Skeletal muscle satellite cell (primary cell): ENCODE measurements around the gene HOXB13.

ENCODE experiments used
- H3K27me3 ChIP-seq: 2 replicates; pipeline ENCODE4 v1.7.0; 2013; ENCODE audit warnings: low read length; ENCODE audit not compliant: control insufficient read depth, insufficient read depth
- H3K36me3 ChIP-seq: 2 replicates; pipeline ENCODE4 v1.7.0; 2013; ENCODE audit warnings: mild to moderate bottlenecking, control low read depth, low read length; ENCODE audit not compliant: insufficient read depth
- H3K4me1 ChIP-seq: 2 replicates; pipeline ENCODE4 v1.7.0; 2013; ENCODE audit warnings: low read length; ENCODE audit not compliant: control insufficient read depth, insufficient read depth
- H3K4me2 ChIP-seq: 2 replicates; pipeline ENCODE4 v1.7.0; 2013; ENCODE audit warnings: mild to moderate bottlenecking, low read length
- H3K4me3 ChIP-seq: 2 replicates; pipeline ENCODE4 v1.7.0; 2013; ENCODE audit warnings: low read length
- H3K9ac ChIP-seq: 2 replicates; pipeline ENCODE4 v1.7.0; 2013; ENCODE audit warnings: mild to moderate bottlenecking, low read depth, low read length, moderate library complexity
- H3K9me3 ChIP-seq: replicated peaks from 2 replicates; pipeline ENCODE4 v1.7.0; 2013; ENCODE audit warnings: mild to moderate bottlenecking, control low read depth, low read length

Gene HOXB13

DNA sequence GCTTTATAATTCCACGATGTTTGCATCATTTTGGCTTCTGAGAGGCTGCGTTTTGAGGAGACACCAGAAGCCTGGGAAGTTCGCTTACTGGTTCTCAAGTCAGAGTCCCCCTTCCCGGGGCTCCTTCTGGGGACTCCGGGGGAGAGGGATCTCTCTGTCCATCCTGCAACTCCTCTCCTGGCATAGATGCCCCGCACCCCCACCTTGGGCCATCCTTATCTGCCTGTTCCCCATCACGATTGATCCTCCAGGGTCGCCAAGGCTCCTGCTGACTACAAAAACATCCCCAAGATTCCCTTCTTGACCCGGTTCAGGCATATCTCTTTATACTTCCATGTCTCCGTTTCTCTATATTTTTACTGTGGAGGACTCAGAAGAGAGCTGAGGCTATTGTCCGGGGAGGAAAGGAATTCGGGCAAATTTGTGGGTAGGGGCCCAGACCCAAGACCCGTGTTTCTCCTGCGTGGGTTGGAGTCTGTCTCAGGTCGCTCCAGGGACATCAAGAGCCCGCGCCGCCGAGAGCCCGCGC is 18.4 kb upstream of the HOXB13 start:
- Histone ChIP-seq H3K4me3 (no peak overlapping the region), H3K36me3 (no peaks in the 10 kb centered on the region), H3K4me2 (no peak overlapping the region), H3K27me3 (peaks cover 97% of the 10 kb centered on the region), H3K4me1 (no peaks in the 10 kb centered on the region), H3K9ac (no peak overlapping the region), H3K9me3 (no peaks in the 10 kb centered on the region)

DNA sequence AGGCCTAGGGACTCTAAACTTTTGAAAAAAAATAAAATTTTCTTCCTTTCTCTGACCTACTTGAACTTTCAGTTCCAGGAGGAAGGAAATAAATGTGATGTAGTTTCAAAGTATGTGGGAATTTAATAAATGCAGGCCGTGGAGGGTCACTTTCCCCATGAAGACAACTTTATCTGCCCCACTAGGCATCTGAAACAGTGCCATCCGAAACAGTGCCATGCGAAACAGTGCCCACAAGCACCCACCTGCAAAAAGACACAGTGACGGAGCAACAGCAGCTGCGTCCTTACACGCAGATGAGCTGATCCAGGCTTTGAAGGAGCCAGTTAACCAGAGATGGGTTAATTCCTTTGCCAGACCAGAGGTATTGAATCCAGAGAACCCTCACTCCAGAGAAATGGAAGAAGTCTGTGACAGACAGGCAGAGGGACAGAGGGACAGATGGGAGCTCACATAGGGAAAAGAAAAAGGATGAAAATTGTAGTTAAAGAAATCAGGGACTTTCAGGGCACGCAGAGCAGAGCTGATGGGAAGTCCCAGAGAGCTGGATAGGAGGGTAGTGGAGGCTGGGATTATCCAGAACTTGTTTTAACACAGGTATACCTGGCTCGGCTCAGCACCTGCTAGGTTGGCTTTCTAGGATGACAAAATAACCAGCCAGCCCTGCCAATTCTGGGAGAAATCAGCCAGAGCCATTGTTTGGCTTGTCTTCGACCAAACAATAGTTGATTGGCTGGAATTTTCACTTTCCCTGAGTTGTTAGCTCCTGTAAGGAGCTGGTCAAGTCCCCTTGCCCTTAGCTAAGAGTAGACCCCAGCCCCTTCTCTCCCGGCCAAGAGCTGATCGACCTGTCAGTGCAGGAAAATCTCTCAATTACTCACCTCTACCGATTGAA is 17.1 kb upstream of the HOXB13 start:
- H3K4me3 ChIP-seq, result no peak overlapping the region
- no peaks in the 10 kb centered on the region for H3K9me3 ChIP-seq
- H3K4me1 ChIP-seq, result no peaks in the 10 kb centered on the region
- H3K27me3 ChIP-seq, result peaks cover 96% of the 10 kb centered on the region
- no peak overlapping the region for H3K9ac ChIP-seq
- no peak overlapping the region for H3K4me2 ChIP-seq
- no peaks in the 10 kb centered on the region for H3K36me3 ChIP-seq

DNA sequence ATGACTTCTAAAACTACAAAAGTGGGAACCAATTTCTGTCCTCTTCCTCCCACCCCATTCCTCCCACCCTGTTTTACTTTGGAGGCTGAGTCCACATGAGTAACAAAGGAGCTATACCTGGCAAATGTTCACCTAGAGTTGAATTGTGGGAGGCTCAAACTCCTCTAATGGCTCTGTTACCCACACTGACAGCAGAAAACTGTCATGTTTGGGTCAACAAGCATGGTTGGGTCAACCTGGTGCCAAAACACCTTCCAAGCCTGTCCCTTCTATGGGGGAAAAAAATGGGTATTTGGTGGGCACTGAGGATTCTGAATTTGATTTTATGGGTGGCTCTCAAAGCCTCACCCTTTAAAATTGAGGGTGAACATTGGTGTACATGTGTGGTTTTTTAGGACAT is 12.0 kb upstream of the HOXB13 start:
- peaks cover 94% of the 10 kb centered on the region for H3K27me3 ChIP-seq
- H3K4me1 ChIP-seq, result no peaks in the 10 kb centered on the region
- H3K9me3 ChIP-seq, result no peaks in the 10 kb centered on the region
- no peak overlapping the region for H3K4me3 ChIP-seq
- no peak overlapping the region for H3K9ac ChIP-seq
- no peak overlapping the region for H3K4me2 ChIP-seq
- H3K36me3 ChIP-seq, result no peaks in the 10 kb centered on the region

DNA sequence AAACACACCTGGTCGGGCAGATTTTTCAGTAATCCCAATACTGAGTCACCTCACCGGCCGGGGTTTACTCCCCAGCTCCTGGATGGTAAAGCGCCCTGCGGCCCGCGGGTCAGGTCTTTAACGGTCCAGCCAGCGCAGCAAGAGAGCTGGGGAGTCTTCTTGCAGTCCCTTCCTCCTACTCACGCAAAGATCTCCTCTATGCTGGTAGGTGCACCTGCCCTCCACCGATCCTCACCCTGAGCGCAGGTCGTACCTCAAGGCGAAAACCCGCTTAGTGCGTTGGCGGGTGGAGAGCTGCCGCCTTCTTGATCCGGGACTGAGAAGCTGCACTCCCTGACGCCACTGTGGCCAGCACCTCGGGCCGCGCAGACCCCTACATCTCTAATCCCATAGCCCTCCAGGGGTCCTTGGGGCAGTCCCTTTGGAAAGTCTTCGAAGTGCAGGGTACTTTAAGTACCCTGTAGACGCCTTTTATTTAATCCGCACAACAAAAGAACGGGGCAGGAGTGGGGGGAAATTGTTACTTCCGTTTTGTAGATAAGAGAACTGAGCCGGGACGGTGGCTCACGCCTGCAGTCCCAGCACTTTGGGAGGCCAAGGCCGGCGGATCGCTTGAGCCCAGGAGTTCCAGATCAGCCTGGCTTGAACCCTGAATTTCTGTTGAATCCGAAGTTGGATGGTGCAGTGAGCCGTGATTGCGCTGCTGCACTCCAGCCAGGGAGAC is 10.4 kb upstream of the HOXB13 start:
- H3K27me3 ChIP-seq, result peaks cover 95% of the 10 kb centered on the region

DNA sequence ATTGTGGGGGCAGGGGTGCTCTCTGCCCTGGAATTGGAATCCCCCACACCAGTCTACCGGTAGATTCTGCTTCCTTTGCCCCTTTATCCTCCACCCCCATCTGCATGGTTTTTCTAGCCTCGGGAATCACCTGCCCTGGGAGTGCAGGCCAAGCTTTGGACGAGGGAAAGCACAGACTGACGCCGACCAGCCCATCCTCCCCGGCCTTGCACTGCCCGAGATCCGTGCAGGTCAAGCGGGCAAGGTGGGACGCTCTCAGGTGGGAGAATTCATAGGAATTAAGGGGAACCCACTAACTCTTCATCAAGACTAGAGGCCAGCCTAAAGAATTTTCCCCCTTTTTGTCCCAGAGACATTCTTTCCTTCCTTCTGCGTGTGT is 9.9 kb upstream of the HOXB13 start:
- no peak overlapping the region for H3K4me3 ChIP-seq
- H3K27me3 ChIP-seq, result peaks cover 95% of the 10 kb centered on the region
- no peaks in the 10 kb centered on the region for H3K4me1 ChIP-seq
- no peak overlapping the region for H3K4me2 ChIP-seq
- no peaks in the 10 kb centered on the region for H3K9me3 ChIP-seq
- no peak overlapping the region for H3K9ac ChIP-seq
- H3K36me3 ChIP-seq, result no peaks in the 10 kb centered on the region

More for the DNA sequence above, 10.4 kb upstream of the HOXB13 start:
- Histone ChIP-seq H3K9ac (no peak overlapping the region), H3K4me3 (no peak overlapping the region), H3K36me3 (no peaks in the 10 kb centered on the region), H3K9me3 (no peaks in the 10 kb centered on the region), H3K4me2 (no peak overlapping the region), H3K4me1 (no peaks in the 10 kb centered on the region)

DNA sequence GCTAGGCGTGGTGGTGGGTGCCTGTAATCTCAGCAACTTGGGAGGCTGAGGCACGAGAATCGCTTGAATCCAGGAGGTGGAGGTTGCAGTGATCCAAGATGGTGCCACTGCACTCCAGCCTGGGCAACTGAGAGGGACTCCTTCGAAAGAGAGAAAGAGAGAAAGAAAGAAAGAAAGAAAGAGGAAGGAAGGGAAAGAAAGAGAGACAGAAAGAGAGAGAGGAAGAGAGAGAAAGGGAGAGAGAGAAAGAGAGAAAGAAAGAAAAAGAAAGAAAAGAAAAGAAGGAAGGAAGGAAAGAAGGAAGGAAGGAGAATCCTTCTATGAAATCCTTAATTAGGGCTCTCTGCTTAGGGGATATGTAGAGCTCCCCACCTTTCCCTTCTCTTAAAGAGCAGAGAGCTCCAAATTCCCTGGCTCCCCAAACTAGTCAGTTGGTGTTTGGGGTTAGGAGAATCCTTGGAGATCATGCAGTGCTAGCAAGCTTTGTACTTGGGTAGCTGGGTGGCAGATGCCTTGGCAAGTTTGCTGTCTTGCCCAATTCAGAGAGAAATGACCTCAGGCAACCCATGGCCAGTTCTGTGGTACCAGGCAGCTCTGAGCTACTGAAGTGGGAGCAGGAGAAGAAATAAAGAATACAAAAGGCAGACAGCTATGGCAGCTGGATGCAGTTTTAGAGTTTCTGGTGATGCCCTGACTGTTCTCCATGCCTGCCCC is 8.9 kb upstream of the HOXB13 start:
- Histone ChIP-seq H3K27me3 (peaks cover 96% of the 10 kb centered on the region), H3K4me1 (no peaks in the 10 kb centered on the region)

DNA sequence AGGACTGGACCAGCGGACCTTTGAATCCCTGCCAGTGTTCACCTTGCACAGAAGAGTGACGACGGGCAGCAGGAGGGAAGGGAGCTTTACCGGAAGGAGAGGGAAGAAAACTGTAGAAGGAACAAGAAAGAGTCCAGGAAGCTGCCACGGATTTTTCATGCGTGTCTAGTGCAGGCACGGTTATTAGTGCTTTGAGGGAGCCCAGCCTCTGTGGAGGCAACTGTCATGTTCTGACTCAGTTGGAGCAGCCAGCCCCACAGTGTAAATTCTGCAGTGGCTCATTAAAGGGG is 6.5 kb upstream of the HOXB13 start:
- Histone ChIP-seq H3K36me3 (no peaks in the 10 kb centered on the region), H3K4me2 (no peak overlapping the region), H3K27me3 (peaks cover 95% of the 10 kb centered on the region), H3K9me3 (no peaks in the 10 kb centered on the region), H3K4me1 (no peaks in the 10 kb centered on the region), H3K4me3 (no peak overlapping the region), H3K9ac (no peak overlapping the region)

More for the DNA sequence above, 8.9 kb upstream of the HOXB13 start:
- Histone ChIP-seq H3K9me3 (no peaks in the 10 kb centered on the region), H3K36me3 (no peaks in the 10 kb centered on the region), H3K4me2 (no peak overlapping the region), H3K4me3 (no peak overlapping the region), H3K9ac (no peak overlapping the region)

DNA sequence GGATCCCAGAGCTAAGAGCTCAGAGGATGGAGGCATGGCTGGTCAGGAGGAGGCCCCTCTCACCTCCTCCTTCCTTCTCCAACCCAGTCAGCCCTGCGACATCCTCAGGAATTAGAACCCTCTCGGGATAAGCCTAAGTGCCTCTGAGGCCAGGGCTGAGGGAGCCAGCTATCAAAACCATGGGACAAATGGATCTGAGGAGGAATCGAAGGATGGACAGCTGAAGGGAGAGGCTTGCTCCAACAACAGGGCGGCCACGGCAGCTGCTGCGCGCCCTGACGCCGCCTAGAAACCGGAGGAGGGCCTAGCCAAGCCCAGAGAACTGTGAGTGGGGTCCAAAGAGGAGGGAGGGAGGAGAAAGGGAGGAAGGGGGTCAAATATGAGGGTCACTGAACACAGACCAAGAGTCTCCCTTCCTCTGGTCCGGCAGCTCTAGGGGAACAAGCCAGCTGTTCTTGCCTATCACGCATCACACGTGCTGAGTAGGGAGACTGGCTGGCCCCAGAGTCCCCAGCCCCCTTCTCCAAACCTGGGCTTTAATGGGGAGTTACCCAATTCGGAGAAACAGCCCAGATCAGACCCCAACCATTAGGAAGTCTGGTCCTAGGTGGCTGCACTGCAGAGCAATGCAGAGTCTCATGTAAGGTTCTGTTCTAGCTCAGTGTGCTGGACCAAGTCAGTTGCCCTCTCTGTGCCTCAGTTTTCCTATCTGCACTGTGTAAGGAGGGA is 5.9 kb upstream of the HOXB13 start:
- H3K9ac ChIP-seq, result no peak overlapping the region
- H3K27me3 ChIP-seq, result peaks cover 96% of the 10 kb centered on the region
- H3K4me1 ChIP-seq, result no peaks in the 10 kb centered on the region
- no peak overlapping the region for H3K4me2 ChIP-seq
- no peaks in the 10 kb centered on the region for H3K9me3 ChIP-seq
- no peak overlapping the region for H3K4me3 ChIP-seq
- H3K36me3 ChIP-seq, result no peaks in the 10 kb centered on the region

DNA sequence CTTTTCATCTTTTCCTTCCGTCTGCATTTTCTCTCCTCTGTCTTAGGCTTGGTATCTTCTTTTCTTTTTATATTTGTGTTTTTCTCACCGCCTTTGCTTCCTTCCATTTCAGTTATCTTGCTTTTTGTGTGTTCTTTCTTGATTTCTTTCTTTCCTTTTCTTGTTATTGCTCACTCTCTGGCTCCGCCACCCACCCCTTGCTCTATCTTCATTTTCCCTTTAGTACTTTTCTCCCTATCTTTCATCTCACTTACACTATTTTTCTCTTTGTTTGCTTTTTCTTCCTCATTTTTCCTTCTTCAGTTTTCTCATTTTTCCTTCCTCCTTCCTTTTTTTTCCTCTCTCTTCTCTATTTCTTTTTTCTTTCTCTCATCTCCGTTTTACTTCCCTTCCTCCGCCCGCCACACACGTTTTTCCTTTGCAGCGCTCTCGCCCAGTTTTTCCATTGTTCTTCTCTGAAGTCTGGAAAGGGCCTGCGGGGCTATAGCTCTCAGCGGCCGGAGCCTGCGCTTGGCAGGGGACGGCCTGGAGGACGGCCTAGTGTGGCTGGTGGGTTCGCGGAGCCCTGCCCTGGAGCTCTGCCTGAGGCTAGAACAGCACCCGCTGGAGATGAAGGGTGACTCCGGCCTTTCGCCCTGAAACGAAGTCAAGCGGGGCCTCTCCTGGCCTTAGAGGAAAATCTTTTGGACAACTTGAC is 5.2 kb upstream of the HOXB13 start:
- H3K4me1 ChIP-seq, result no peaks in the 10 kb centered on the region
- no peaks in the 10 kb centered on the region for H3K9me3 ChIP-seq
- no peak overlapping the region for H3K9ac ChIP-seq
- H3K27me3 ChIP-seq, result peaks cover 95% of the 10 kb centered on the region
- H3K4me2 ChIP-seq, result no peak overlapping the region
- no peak overlapping the region for H3K4me3 ChIP-seq
- H3K36me3 ChIP-seq, result no peaks in the 10 kb centered on the region

DNA sequence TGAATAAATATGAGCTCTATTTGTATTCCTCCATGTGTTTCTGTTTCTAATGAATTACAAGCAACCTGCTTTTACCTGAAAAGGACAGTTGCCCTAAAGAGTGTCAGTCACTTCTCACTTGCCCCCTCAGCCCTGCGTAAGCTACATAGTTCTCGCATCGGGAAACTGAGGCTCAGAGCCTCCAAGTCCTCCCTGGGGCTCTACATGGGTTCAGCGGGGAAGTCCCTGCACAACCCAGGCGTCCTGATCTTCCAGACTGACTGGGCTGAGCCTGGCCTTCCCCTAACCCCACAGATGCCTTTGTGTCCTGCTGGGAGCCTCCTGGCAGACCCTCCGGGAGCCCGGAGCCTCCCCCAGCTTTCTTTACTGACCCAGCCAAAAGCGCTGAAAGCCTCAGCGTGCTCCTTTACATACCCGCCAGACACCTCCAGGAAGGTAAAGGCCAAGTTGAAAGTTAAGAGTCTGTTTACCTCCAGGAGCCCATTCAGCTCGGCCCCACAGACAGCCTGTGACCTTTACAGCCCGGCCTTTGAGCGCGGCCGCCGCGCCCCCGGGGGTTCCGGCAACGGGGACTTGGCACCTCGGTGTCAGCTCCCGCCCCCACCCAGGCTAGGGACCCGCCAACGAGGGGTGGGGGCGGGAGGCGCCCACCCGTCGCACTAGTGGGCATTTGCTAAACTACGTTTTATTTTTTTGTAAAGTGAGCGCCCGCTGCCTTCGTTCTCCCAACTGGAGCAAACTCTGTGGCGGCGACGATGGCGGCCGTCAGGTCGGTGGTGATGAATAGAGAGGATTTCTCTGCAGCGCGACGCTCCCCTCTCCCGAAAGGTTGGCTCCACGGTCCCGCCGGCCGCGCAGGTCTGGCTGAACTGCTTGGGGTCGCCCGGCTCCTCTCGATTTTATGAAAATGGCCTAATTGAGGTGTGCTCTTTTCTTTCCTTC is 4.4 kb upstream of the HOXB13 start:
- H3K36me3 ChIP-seq, result no peaks in the 10 kb centered on the region
- no peak overlapping the region for H3K9ac ChIP-seq
- H3K27me3 ChIP-seq, result peaks cover 95% of the 10 kb centered on the region
- H3K4me3 ChIP-seq, result no peak overlapping the region
- peaks cover 4% of the 10 kb centered on the region for H3K4me1 ChIP-seq
- H3K4me2 ChIP-seq, result no peak overlapping the region
- H3K9me3 ChIP-seq, result no peaks in the 10 kb centered on the region
